PC-3 (cell line): ENCODE data around the gene HOXC11. TPM values are rescaled to one million over a fixed set of nuclear protein-coding genes. Genes with fewer than 3 reads are reported as not detected.

Experiments used
- ATAC-seq: fragments of 200-7000 bp; cut with Tn5 transposase; 2 replicates; pipeline ENCODE4 v1.9.1; 2020; ENCODE audit warnings: mild to moderate bottlenecking, moderate library complexity
- BruUV-seq: library from RNA; stranded (reverse); fragments of 400-500 nt; replicated peaks from 2 replicates; lab custom pipeline; 2021; lab: Mats Ljungman, UMichigan
- CTCF ChIA-PET: fragments of 300-600 bp; sonication (Branson Sonifier 250); formaldehyde crosslinking; loops from one replicate; lab custom pipeline; 2022; ENCODE audit warnings: antibody characterized with exemption; lab: Charles Lee
- POLR2A ChIA-PET: fragments of 300-600 bp; sonication (Branson Sonifier 250); formaldehyde crosslinking; loops from one replicate; lab custom pipeline; 2022; ENCODE audit warnings: antibody characterized with exemption; ENCODE audit not compliant: unreplicated experiment; lab: Charles Lee
- DNase-seq: peaks from one replicate; pipeline ENCODE4 v3.0.0-alpha.2; 2015
- H2AFZ ChIP-seq: fragments of 300-600 bp; sonication (generic); 2 replicates; pipeline ENCODE4 v1.6.0; 2016; ENCODE audit warnings: antibody characterized with exemption, low read length
- H3F3A ChIP-seq: fragments of 300-600 bp; sonication (generic); one replicate; pipeline ENCODE4 v1.6.0; 2017; ENCODE audit warnings: antibody characterized with exemption, low read length, control low read depth, mild to moderate bottlenecking; ENCODE audit not compliant: unreplicated experiment
- H3K27ac ChIP-seq: fragments of 300-600 bp; sonication (generic); 2 replicates; pipeline ENCODE4 v1.5.1; 2016; ENCODE audit warnings: mild to moderate bottlenecking, low read length
- H3K27me3 ChIP-seq: fragments of 300-600 bp; sonication (generic); 2 replicates; pipeline ENCODE4 v1.6.1; 2016; ENCODE audit warnings: low read length, mixed read lengths
- H3K36me3 ChIP-seq: fragments of 300-600 bp; sonication (generic); 2 replicates; pipeline ENCODE4 v1.6.1; 2016; ENCODE audit warnings: low read depth, mixed run types, low read length, mixed read lengths
- H3K4me1 ChIP-seq: fragments of 300-600 bp; sonication (generic); 2 replicates; pipeline ENCODE4 v1.5.1; 2016; ENCODE audit warnings: low read length; ENCODE audit not compliant: insufficient read depth
- H3K4me2 ChIP-seq: fragments of 300-600 bp; sonication (generic); 2 replicates; pipeline ENCODE4 v1.6.0; 2016; ENCODE audit warnings: low read length
- H3K4me3 ChIP-seq: fragments of 300-600 bp; sonication (generic); 2 replicates; pipeline ENCODE4 v1.5.1; 2016; ENCODE audit warnings: mild to moderate bottlenecking, low read length, mixed read lengths
- H3K79me2 ChIP-seq: fragments of 300-600 bp; sonication (generic); 2 replicates; pipeline ENCODE4 v1.6.1; 2017; ENCODE audit warnings: low read length, mixed read lengths
- H3K9ac ChIP-seq: fragments of 300-600 bp; sonication (generic); 2 replicates; pipeline ENCODE4 v1.6.0; 2016; ENCODE audit warnings: mild to moderate bottlenecking, low read length
- H3K9me2 ChIP-seq: fragments of 300-600 bp; sonication (generic); replicated peaks from 2 replicates; pipeline ENCODE4 v1.6.1; 2016; ENCODE audit warnings: mixed run types, low read length, mixed read lengths
- H3K9me3 ChIP-seq: fragments of 300-600 bp; sonication (generic); 2 replicates; pipeline ENCODE4 v1.6.1; 2016; ENCODE audit warnings: low read length, mixed read lengths
- H4K20me1 ChIP-seq: fragments of 300-600 bp; sonication (generic); 2 replicates; pipeline ENCODE4 v1.6.1; 2016; ENCODE audit warnings: low read length, mixed read lengths
- EZH2 ChIP-seq: fragments of 300-600 bp; sonication (generic); IDR thresholded peaks from one replicate; pipeline ENCODE4 v1.6.1; 2017; ENCODE audit warnings: antibody characterized with exemption, mild to moderate bottlenecking, low read length; ENCODE audit not compliant: unreplicated experiment
- EZH2phosphoT487 ChIP-seq: fragments of 300-600 bp; sonication (generic); IDR thresholded peaks from 2 replicates; pipeline ENCODE4 v1.6.1; 2018; ENCODE audit warnings: mild to moderate bottlenecking, antibody characterized with exemption, low read length, borderline replicate concordance
- intact Hi-C: fragments of 100-400 bp; cut with micrococcal nuclease; formaldehyde crosslinking; loops from 2 replicates; pipeline ENCODE4 v1.9.0; 2023
- total RNA-seq: library from RNA; depleted of rRNA; stranded (reverse); fragments of >200 nt; gene quantifications from 2 replicates; pipeline ENCODE4 v1.2.3, GENCODE V29; 2014
- TF ChIP-seq, protein P1 (sequence below): fragments of 300-600 bp; sonication (generic); conservative IDR thresholded peaks from 2 replicates; pipeline ENCODE4 v1.5.1; 2017; ENCODE audit warnings: antibody characterized with exemption, low read depth, mild to moderate bottlenecking, low read length

Gene HOXC11
- total RNA-seq, 1 experiment from 2014 or later, result 0.84 TPM

- no peak within 1 kb of the TSS for H3K27ac ChIP-seq
- H3K27me3 ChIP-seq, result no peaks in the 10 kb centered on the region
- H3K9me3 ChIP-seq, result no peaks in the 10 kb centered on the region
- H2AFZ ChIP-seq, result peak within 1 kb of the TSS; percentile 71
- TF ChIP-seq EZH2 (no peak), EZH2phosphoT487 (no peak)
- TF ChIP-seq, protein P1, sequence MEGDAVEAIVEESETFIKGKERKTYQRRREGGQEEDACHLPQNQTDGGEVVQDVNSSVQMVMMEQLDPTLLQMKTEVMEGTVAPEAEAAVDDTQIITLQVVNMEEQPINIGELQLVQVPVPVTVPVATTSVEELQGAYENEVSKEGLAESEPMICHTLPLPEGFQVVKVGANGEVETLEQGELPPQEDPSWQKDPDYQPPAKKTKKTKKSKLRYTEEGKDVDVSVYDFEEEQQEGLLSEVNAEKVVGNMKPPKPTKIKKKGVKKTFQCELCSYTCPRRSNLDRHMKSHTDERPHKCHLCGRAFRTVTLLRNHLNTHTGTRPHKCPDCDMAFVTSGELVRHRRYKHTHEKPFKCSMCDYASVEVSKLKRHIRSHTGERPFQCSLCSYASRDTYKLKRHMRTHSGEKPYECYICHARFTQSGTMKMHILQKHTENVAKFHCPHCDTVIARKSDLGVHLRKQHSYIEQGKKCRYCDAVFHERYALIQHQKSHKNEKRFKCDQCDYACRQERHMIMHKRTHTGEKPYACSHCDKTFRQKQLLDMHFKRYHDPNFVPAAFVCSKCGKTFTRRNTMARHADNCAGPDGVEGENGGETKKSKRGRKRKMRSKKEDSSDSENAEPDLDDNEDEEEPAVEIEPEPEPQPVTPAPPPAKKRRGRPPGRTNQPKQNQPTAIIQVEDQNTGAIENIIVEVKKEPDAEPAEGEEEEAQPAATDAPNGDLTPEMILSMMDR, result no peak
- intact Hi-C loops, result no loop called here
- ChIA-PET CTCF (no interaction called here), POLR2A (no interaction called here)
- H3K4me2 ChIP-seq, result peak within 1 kb of the TSS; percentile 82
- peak within 1 kb of the TSS; percentile 34 for H3K9ac ChIP-seq
- peaks cover 35% of the 10 kb centered on the region for H3K79me2 ChIP-seq
- no peaks in the 10 kb centered on the region for H3K9me2 ChIP-seq
- H3K4me3 ChIP-seq, result peak within 1 kb of the TSS; percentile 57
- BruUV-seq, result no TSS peak
- no peak for ATAC-seq
- no peaks in the 10 kb centered on the region for H3K36me3 ChIP-seq
- no peaks in the 10 kb centered on the region for H3F3A ChIP-seq
- no peaks in the 10 kb centered on the region for H4K20me1 ChIP-seq
- peaks cover 12% of the 10 kb centered on the region for H3K4me1 ChIP-seq
- DNase-seq, result no peak
Observed at GRCh38 chr12:54000116-54001114, 27.5 kb downstream of the HOXC11 start, which contains the start of gene HOXC9. TSS of gene HOXC9 (plus strand) at chr12:54000161. CDS start at chr12:54000189, 28 bp downstream.

DNA sequence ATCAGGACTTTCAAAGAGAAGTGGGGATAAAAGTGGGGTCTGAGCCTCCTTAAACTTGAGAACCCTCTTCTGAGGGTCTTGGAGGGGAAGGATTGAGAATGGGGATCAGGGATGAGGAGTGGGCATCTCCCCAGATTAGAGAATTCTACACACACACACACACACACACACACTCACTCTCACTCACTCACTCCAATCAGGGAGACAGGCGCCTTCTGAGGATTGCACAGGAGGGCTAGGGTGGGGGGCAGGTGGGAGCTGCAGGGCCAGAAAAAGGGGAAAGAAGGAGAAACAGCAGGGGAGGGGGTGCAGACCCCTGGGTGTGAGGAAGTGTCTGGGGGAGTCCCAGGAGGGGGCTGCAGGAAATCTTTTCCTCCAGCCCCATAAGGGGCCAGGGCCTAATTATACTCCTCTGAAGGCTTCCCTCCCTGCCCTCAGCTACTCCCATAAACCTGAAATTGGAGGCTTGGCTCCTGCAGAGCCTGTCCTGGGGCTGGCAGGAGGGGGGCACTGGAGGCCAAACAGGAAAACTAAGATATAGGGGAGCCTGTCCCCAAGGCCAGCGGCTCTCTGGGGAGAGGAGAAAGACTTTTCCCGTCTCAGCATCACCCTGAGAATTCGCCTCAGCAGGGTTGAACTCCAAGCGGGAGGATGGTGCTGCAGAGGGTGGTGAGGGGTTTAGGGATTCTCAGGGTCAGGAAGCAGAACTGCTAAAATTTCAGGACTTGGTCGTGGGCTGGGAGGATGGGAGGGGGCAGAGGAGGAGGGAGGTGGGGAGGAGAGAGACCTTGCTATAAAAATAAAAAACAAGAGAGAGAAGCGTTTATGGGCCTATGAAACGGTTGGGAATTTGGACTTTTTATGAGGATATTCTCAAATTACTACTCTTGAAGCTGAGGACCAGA is 28.6 kb downstream of the HOXC11 start:
- no TSS peak for BruUV-seq
- CTCF ChIA-PET, result interaction anchor here (0.6 kb wide), 1 partner anchor 244 kb away, joined by 15 read pairs; no protein-coding TSS in a partner anchor
- H3K27me3 ChIP-seq, result no peaks in the 10 kb centered on the region
- H3K27ac ChIP-seq, result no peak overlapping the region
- no peak overlapping the region for H3K4me3 ChIP-seq
- ATAC-seq (no peak), DNase-seq (no peak)
- H3K36me3 ChIP-seq, result no peaks in the 10 kb centered on the region
- intact Hi-C loops, result no loop called here
- no peaks in the 10 kb centered on the region for H4K20me1 ChIP-seq
- H2AFZ ChIP-seq, result no peak overlapping the region
- no peaks in the 10 kb centered on the region for H3F3A ChIP-seq
- H3K4me2 ChIP-seq, result no peak overlapping the region
- no peak overlapping the region for H3K9ac ChIP-seq
- no peaks in the 10 kb centered on the region for H3K9me3 ChIP-seq
- no peak for TF ChIP-seq EZH2
- no peak for TF ChIP-seq EZH2phosphoT487
- TF ChIP-seq, protein P1, result no peak
- peaks cover 24% of the 10 kb centered on the region for H3K79me2 ChIP-seq
- no peaks in the 10 kb centered on the region for H3K9me2 ChIP-seq
- peaks cover 11% of the 10 kb centered on the region for H3K4me1 ChIP-seq
- POLR2A ChIA-PET, result no interaction called here
